ENCODE results near the gene CDH18.

Gene CDH18

DNA sequence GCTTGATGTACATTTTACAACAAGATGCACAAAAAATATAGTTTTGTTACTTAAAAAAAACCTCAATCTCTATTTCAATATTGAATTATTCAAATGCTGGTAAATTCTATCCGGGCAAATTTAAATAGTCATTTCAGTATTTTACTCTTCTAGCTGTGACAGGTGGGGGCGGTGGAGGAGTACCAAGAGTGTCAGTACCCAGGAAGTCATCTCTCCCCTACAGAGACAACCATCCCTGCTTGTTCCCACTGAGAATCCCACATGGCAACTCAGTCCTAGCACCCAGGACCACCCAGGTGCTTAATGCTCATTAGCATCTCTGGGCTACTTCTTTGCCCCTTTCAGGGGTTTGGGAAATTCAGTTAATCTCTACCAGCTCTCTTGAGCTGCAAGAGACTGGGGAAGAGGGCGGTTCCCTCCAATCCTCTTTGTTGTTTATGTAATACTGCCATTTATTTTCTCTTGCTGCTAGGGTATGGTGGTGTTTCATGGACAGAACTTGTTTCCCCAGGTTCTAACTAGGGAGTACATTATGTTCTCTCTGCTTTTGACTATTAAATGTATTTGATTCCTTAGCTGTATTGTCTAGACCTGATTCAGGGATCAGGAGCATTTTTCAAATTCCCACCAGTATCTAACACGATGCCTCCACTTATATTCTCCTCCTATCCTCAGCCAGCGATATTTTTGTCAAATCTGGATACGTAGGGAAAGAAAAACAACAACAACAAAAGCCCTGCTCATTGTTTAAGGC is 122.5 kb downstream of the CDH18 start:
- Histone ChIP-seq H3F3A (ENCODE audit: insufficient read depth, low read length) (no peaks in the 10 kb centered on the region), H4K20me1 (ENCODE audit: insufficient read depth, low read length) (no peaks in the 10 kb centered on the region), H2AFZ (ENCODE audit: low read length) (no peak overlapping the region), H3K9me2 (replicated peaks; ENCODE audit: insufficient read depth, low read length) (no peaks in the 10 kb centered on the region), H3K9ac (ENCODE audit: low read length) (no peak overlapping the region), H3K27ac (ENCODE audit: low read length) (no peak overlapping the region), H3K27me3 (replicated peaks; ENCODE audit: insufficient read depth, low read length) (no peaks in the 10 kb centered on the region), H3K4me2 (ENCODE audit: low read depth, low read length) (no peak overlapping the region), H3K36me3 (replicated peaks; ENCODE audit: insufficient read depth, low read length) (no peaks in the 10 kb centered on the region), H3K79me2 (ENCODE audit: low read length) (no peaks in the 10 kb centered on the region), H3K9me3 (replicated peaks; ENCODE audit: insufficient read depth, low read length) (no peaks in the 10 kb centered on the region), H3K4me1 (ENCODE audit: low read length) (no peaks in the 10 kb centered on the region), H3K4me3 (ENCODE audit: low read length) (no peak overlapping the region)
- TF ChIP-seq EZH2phosphoT487 (IDR thresholded peaks at IDR 0.05; ENCODE audit: low read length) (no peak), EZH2 (optimal IDR thresholded peaks at IDR 0.05; ENCODE audit: low read depth, low read length) (no peak)
- TF ChIP-seq, protein P1, sequence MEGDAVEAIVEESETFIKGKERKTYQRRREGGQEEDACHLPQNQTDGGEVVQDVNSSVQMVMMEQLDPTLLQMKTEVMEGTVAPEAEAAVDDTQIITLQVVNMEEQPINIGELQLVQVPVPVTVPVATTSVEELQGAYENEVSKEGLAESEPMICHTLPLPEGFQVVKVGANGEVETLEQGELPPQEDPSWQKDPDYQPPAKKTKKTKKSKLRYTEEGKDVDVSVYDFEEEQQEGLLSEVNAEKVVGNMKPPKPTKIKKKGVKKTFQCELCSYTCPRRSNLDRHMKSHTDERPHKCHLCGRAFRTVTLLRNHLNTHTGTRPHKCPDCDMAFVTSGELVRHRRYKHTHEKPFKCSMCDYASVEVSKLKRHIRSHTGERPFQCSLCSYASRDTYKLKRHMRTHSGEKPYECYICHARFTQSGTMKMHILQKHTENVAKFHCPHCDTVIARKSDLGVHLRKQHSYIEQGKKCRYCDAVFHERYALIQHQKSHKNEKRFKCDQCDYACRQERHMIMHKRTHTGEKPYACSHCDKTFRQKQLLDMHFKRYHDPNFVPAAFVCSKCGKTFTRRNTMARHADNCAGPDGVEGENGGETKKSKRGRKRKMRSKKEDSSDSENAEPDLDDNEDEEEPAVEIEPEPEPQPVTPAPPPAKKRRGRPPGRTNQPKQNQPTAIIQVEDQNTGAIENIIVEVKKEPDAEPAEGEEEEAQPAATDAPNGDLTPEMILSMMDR (IDR thresholded peaks at IDR 0.05; ENCODE audit: low read length) = no peak
- no peak for DNase-seq

DNA sequence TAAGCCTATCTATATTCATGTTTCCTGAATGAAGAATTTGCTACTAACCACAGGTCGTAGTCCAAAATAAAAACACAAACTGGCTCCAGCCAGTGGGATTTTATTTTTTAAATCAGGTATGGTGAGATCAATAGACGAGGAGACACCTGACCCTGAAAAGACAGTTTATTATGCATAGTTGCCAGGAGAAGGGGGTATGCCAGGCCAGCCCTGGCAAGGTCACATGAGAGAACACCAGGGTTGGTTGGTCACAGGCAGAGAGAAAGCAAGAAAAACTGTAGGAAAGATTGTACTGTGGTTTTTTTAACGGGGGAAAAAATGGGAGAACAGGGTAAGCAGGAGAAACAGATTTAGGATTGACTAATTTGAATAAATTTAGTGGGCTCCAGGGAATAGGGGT is 125.3 kb downstream of the CDH18 start:
- Histone ChIP-seq H4K20me1 (ENCODE audit: insufficient read depth, low read length) (no peaks in the 10 kb centered on the region), H3K27me3 (replicated peaks; ENCODE audit: insufficient read depth, low read length) (no peaks in the 10 kb centered on the region), H3K9me3 (replicated peaks; ENCODE audit: insufficient read depth, low read length) (no peaks in the 10 kb centered on the region), H3K4me2 (ENCODE audit: low read depth, low read length) (no peak overlapping the region), H2AFZ (ENCODE audit: low read length) (no peak overlapping the region), H3K4me3 (ENCODE audit: low read length) (no peak overlapping the region), H3K79me2 (ENCODE audit: low read length) (no peaks in the 10 kb centered on the region), H3K9me2 (replicated peaks; ENCODE audit: insufficient read depth, low read length) (no peaks in the 10 kb centered on the region), H3K9ac (ENCODE audit: low read length) (no peak overlapping the region), H3K4me1 (ENCODE audit: low read length) (no peaks in the 10 kb centered on the region), H3K27ac (ENCODE audit: low read length) (no peak overlapping the region), H3K36me3 (replicated peaks; ENCODE audit: insufficient read depth, low read length) (no peaks in the 10 kb centered on the region), H3F3A (ENCODE audit: insufficient read depth, low read length) (no peaks in the 10 kb centered on the region)
- TF ChIP-seq EZH2 (optimal IDR thresholded peaks at IDR 0.05; ENCODE audit: low read depth, low read length) (no peak), EZH2phosphoT487 (IDR thresholded peaks at IDR 0.05; ENCODE audit: low read length) (no peak)
- TF ChIP-seq, protein P1 (IDR thresholded peaks at IDR 0.05; ENCODE audit: low read length) = no peak
- no peak for DNase-seq

DNA sequence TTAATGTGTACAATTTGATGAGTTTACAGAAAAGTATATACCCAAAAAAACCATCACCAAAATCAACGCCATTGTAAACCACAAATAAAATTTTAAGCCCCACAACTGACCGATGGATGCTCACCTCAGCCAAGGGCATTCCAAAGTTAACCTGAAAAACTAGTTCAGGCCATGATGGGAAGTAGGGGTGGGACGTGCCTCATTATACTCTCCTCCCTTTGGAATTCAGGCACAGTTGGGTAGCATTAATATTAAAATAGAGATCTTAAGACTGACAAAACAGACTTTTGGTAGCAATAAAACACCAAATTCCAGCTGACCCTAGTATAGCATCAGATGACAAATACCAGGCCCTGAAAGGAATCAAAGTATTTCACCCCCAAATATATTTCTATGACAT is 129.0 kb downstream of the CDH18 start:
- no peak overlapping the region for H3K9ac ChIP-seq (ENCODE audit: low read length)
- no peak overlapping the region for H3K4me3 ChIP-seq (ENCODE audit: low read length)
- no peaks in the 10 kb centered on the region for H3F3A ChIP-seq (ENCODE audit: insufficient read depth, low read length)
- no peaks in the 10 kb centered on the region for H3K36me3 ChIP-seq (replicated peaks; ENCODE audit: insufficient read depth, low read length)
- no peaks in the 10 kb centered on the region for H3K27me3 ChIP-seq (replicated peaks; ENCODE audit: insufficient read depth, low read length)
- H3K27ac ChIP-seq (ENCODE audit: low read length) = no peak overlapping the region
- H4K20me1 ChIP-seq (ENCODE audit: insufficient read depth, low read length) = no peaks in the 10 kb centered on the region
- no peaks in the 10 kb centered on the region for H3K4me1 ChIP-seq (ENCODE audit: low read length)
- no peak overlapping the region for H2AFZ ChIP-seq (ENCODE audit: low read length)
- H3K9me2 ChIP-seq (replicated peaks; ENCODE audit: insufficient read depth, low read length) = no peaks in the 10 kb centered on the region
- H3K9me3 ChIP-seq (replicated peaks; ENCODE audit: insufficient read depth, low read length) = no peaks in the 10 kb centered on the region
- TF ChIP-seq, protein P1 (IDR thresholded peaks at IDR 0.05; ENCODE audit: low read length) = no peak
- TF ChIP-seq EZH2 (optimal IDR thresholded peaks at IDR 0.05; ENCODE audit: low read depth, low read length) = no peak
- no peak for TF ChIP-seq EZH2phosphoT487 (IDR thresholded peaks at IDR 0.05; ENCODE audit: low read length)
- no peaks in the 10 kb centered on the region for H3K79me2 ChIP-seq (ENCODE audit: low read length)
- no peak for DNase-seq
- H3K4me2 ChIP-seq (ENCODE audit: low read depth, low read length) = no peak overlapping the region

Measured in MM.1S (cell line).